HuH-7 (cell line): ENCODE results near the gene SASH1.

Experiments
- DNase-seq: peaks from one replicate; pipeline ENCODE4 v3.0.0; 2011; ENCODE audit warnings: low spot score

SASH1 gene

GRCh38 chr6:148435386-148435785 lies 92.7 kb downstream of the SASH1 start:
- DNase-seq, result no peak

GRCh38 chr6:148436466-148436865 lies 93.8 kb downstream of the SASH1 start:
- no peak for DNase-seq

GRCh38 chr6:148438632-148439031 lies 96.0 kb downstream of the SASH1 start:
- DNase-seq, result no peak

- DNase-seq, result no peak
Measured at GRCh38 chr6:148440016-148440415, 97.4 kb downstream of the SASH1 start.

- no peak for DNase-seq
Measured at GRCh38 chr6:148440877-148441453, 98.3 kb downstream of the SASH1 start.

GRCh38 chr6:148441454-148441911 lies 98.8 kb downstream of the SASH1 start:
- no peak for DNase-seq

- no peak for DNase-seq
Measured at GRCh38 chr6:148443798-148444560, 101.3 kb downstream of the SASH1 start.

GRCh38 chr6:148445116-148445515 lies 102.5 kb downstream of the SASH1 start:
- no peak for DNase-seq

GRCh38 chr6:148445620-148446019 lies 103.0 kb downstream of the SASH1 start:
- no peak for DNase-seq

GRCh38 chr6:148446681-148447080 lies 104.0 kb downstream of the SASH1 start:
- no peak for DNase-seq

GRCh38 chr6:148447521-148448230 lies 105.0 kb downstream of the SASH1 start:
- no peak for DNase-seq

- no peak for DNase-seq
Measured at GRCh38 chr6:148448369-148449012, 105.9 kb downstream of the SASH1 start.

- no peak for DNase-seq
Measured at GRCh38 chr6:148450866-148451265, 108.2 kb downstream of the SASH1 start.

GRCh38 chr6:148451690-148452089 lies 109.1 kb downstream of the SASH1 start:
- no peak for DNase-seq

- no peak for DNase-seq
Measured at GRCh38 chr6:148452876-148453275, 110.2 kb downstream of the SASH1 start.

- DNase-seq, result no peak
Measured at GRCh38 chr6:148453906-148454305, 111.3 kb downstream of the SASH1 start.

- no peak for DNase-seq
Measured at GRCh38 chr6:148455225-148455624, 112.6 kb downstream of the SASH1 start.

GRCh38 chr6:148455674-148456558 lies 113.3 kb downstream of the SASH1 start:
- DNase-seq, result no peak

GRCh38 chr6:148457137-148457842 lies 114.7 kb downstream of the SASH1 start:
- DNase-seq, result no peak

- no peak for DNase-seq
Measured at GRCh38 chr6:148457843-148458159, 115.2 kb downstream of the SASH1 start.

GRCh38 chr6:148459238-148459637 lies 116.6 kb downstream of the SASH1 start:
- no peak for DNase-seq
